Psoas muscle (tissue), 8 donors: ENCODE measurements around the gene MVD. TPM values are rescaled to one million over a fixed set of nuclear protein-coding genes. Genes with fewer than 3 reads are reported as not detected.

Experiments used
- ATAC-seq, 4 donors: fragments of 200-7000 bp; cut with Tn5 transposase; one replicate each; pipeline ENCODE4 v1.9.1; 2020; ENCODE audit warnings: moderate library complexity in 3 of 4, mild to moderate bottlenecking in 2 of 4
- DNase-seq, 2 donors: peaks; one replicate each; pipeline ENCODE4 v3.0.0-alpha.2; 2020
- H3K27ac ChIP-seq: fragments of 200-600 bp; one replicate; pipeline ENCODE4 v1.8.0; 2022
- H3K27me3 ChIP-seq, 3 donors: fragments of 200-600 bp in 1 of 3; one replicate each; pipeline versions ENCODE4 v1.6.1 to v1.8.0; 2013 to 2022; ENCODE audit warnings: low read length in 2 of 3, mild to moderate bottlenecking in 2 of 3, moderate library complexity in 1 of 3; ENCODE audit not compliant: insufficient read depth in 3 of 3
- H3K36me3 ChIP-seq, 2 donors: fragments of 200-600 bp in 1 of 2; one replicate each; pipeline versions ENCODE4 v1.6.1 to v1.8.0; 2013 to 2022; ENCODE audit warnings: low read depth in 1 of 2, mild to moderate bottlenecking in 1 of 2, moderate library complexity in 1 of 2; ENCODE audit not compliant: insufficient read depth in 1 of 2
- H3K4me1 ChIP-seq: fragments of 200-600 bp; one replicate; pipeline ENCODE4 v1.8.0; 2022
- H3K4me3 ChIP-seq: fragments of 200-600 bp; one replicate; pipeline ENCODE4 v1.8.0; 2022; ENCODE audit warnings: mild to moderate bottlenecking
- H3K9me3 ChIP-seq: fragments of 200-600 bp; one replicate; pipeline ENCODE4 v1.8.0; 2022
- WGBS, 3 donors: extraction: QIAGEN DNeasy Blood & Tissue Kit; methylation state at CpG; one replicate each; pipeline versions ENCODE4 v1.1.6 to v1.1.7; 2013; 5-methylcytosine and 5-hydroxymethylcytosine counted together
- intact Hi-C, 2 donors: fragments of 100-400 bp; cut with DNase I; formaldehyde crosslinking; loops; one replicate each; pipeline versions ENCODE4 v1.11.0 to v1.14.2; 2022
- polyA plus RNA-seq, 3 donors: library from polyadenylated mRNA; stranded (reverse); fragments of 200-250 nt; gene quantifications; one replicate each; pipeline ENCODE4 v1.2.3, GENCODE V29; 2013
- total RNA-seq, 4 donors: library from RNA; stranded (reverse); fragmentation: NEBNext Ultra II Directional in 2 of 4; extraction: Animal tissue kit (Norgen Biotek cat#: 25700) in 2 of 4; gene quantifications; one replicate each; pipeline versions ENCODE4 v1.2.1 to v1.2.4, GENCODE V29; 2021 to 2023
- TF ChIP-seq, protein P1 (sequence below): fragments of 200-600 bp; IDR thresholded peaks from one replicate; pipeline ENCODE4 v1.8.0; 2022; ENCODE audit warnings: antibody characterized with exemption
- donor health status: healthy with polysubstance abuse.
- donor health status: DM: no; HTN: no; CAD: no; lungs with moderate emphysema.
- donor health status: Bipolar disorder and iron deficiency.
- donor health status: healthy.
- donor health status: DM: yes; HTN: yes; CAD: no.
- donor health status: DM: no; HTN: no; CAD: no.
- donor health status: DM: no; HTN: no; CAD: no.
- donor health status: DM: yes; HTN: yes; CAD: no.

Gene MVD
- total and polyA plus RNA-seq, 7 donors: 11.7 to 26.8 (median 15.9) TPM

DNA sequence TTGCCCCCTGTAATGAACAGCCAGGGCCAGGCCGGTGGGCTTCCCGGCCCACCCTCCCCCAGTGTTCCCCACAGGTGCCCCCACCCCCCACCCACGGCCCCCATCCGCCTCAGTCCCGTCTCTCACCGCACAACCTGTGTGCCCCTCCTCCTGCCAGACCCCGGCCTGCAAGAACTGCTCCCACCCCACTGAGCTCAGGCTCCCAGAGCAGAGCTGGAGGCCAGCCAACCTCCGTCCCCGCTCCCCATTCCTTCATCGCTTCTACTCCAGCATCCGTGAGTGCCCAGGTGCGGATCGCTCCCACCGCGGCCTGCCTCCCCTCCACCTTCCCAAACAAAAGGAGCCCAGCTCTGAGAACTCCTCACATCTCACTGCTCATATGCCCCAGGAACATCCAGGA, 4.2 kb downstream of the MVD start:
- intact Hi-C loops: no loop called here
- 87 to 93% (median 93%) methylated on average over 13 to 15 of the region's 15 CpGs for WGBS, 3 donors
- peaks cover 6% of the 10 kb centered on the region for H3K4me1 ChIP-seq
- DNase-seq (no peak), ATAC-seq (no peak)
- H3K36me3 ChIP-seq: peaks cover 0 to 24% of the 10 kb centered on the region in 2 donors
- TF ChIP-seq, protein P1, sequence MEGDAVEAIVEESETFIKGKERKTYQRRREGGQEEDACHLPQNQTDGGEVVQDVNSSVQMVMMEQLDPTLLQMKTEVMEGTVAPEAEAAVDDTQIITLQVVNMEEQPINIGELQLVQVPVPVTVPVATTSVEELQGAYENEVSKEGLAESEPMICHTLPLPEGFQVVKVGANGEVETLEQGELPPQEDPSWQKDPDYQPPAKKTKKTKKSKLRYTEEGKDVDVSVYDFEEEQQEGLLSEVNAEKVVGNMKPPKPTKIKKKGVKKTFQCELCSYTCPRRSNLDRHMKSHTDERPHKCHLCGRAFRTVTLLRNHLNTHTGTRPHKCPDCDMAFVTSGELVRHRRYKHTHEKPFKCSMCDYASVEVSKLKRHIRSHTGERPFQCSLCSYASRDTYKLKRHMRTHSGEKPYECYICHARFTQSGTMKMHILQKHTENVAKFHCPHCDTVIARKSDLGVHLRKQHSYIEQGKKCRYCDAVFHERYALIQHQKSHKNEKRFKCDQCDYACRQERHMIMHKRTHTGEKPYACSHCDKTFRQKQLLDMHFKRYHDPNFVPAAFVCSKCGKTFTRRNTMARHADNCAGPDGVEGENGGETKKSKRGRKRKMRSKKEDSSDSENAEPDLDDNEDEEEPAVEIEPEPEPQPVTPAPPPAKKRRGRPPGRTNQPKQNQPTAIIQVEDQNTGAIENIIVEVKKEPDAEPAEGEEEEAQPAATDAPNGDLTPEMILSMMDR: no peak
- H3K27ac ChIP-seq: no peak overlapping the region
- no peak overlapping the region for H3K4me3 ChIP-seq
- H3K9me3 ChIP-seq: no peaks in the 10 kb centered on the region
- no peaks in the 10 kb centered on the region for H3K27me3 ChIP-seq

DNA sequence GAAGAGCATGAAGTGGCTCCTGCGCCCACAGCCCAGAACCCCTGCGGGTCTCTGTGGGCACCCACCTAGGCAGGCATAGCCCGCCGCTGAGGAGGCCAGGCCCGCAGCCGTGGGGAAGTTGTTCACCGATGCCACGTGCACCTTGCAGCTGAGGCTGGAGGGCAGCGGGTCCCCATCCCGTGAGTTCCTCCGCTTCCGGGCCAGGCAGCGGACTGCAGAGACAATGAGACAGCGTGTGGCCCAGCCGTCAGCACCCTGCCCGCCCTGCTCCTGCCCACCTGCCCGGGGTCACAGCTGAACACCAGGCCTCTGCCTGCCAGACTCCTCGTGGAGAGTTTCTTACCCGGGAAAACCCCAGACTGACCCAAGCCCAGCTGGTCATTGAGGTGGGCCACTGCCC, 5.5 kb downstream of the MVD start:
- Histone ChIP-seq H3K36me3 (peaks cover 0 to 33% of the 10 kb centered on the region in 2 donors), H3K9me3 (no peaks in the 10 kb centered on the region), H3K4me1 (peaks cover 5% of the 10 kb centered on the region), H3K4me3 (no peak overlapping the region), H3K27me3 (no peaks in the 10 kb centered on the region), H3K27ac (no peak overlapping the region)
- no peak for DNase-seq
- 89 to 91% (median 90%) methylated on average over 18 to 19 of the region's 19 CpGs for whole genome bisulfite sequencing, 3 donors
- ATAC-seq: no peak
- intact Hi-C loops: no loop called here
- TF ChIP-seq, protein P1: no peak

- Histone ChIP-seq H3K9me3 (no peaks in the 10 kb centered on the region), H3K27me3 (no peaks in the 10 kb centered on the region), H3K36me3 (peaks cover 0 to 33% of the 10 kb centered on the region in 2 donors), H3K27ac (no peak overlapping the region), H3K4me1 (peaks cover 3% of the 10 kb centered on the region), H3K4me3 (no peak overlapping the region)
- TF ChIP-seq, protein P1: no peak
- 84 to 89% (median 89%) methylated on average over 25 of the region's 25 CpGs for WGBS, 3 donors
- intact Hi-C loops: no loop called here
- ATAC-seq (no peak), DNase-seq (no peak)
Observed at GRCh38 chr16:88656291-88656980, 6.5 kb downstream of the MVD start.

DNA sequence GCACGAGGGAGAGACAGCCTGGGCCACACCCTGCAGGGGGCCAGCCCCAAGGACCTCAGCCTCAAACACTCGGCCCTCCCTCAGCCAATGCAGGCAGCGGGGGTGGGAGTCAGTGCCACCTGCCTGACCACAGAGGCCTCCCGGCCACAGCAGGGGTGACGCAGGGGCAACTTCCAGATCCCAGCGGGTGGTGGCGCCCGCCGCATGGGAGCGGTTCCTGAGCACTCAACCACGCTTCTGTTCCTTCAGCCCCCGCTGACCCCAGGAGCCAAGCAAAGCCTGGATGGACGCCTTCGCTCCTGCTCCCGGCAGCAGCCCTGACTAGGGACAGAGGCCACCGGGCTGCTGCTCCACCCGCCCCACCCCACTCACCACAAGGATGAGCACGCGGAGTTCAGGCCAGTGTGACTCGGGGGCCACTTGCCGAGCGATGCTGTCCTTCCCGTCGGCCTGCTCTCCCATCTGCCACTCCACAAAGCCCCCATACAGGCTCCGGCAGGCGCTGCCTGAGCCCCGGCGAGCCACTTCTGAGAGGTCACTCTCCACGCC, 7.1 kb downstream of the MVD start:
- Histone ChIP-seq H3K27ac (no peak overlapping the region), H3K4me3 (no peak overlapping the region), H3K36me3 (peaks cover 0 to 33% of the 10 kb centered on the region in 2 donors), H3K27me3 (no peaks in the 10 kb centered on the region), H3K9me3 (no peaks in the 10 kb centered on the region), H3K4me1 (peaks cover 9% of the 10 kb centered on the region)
- TF ChIP-seq, protein P1: no peak
- intact Hi-C loops: no loop called here
- DNase-seq (no peak), ATAC-seq (no peak)
- 91 to 94% (median 92%) methylated on average over 29 of the region's 29 CpGs for WGBS, 3 donors
